Measurements from ENCODE around the gene CILP. TPM values are rescaled to one million over a fixed set of nuclear protein-coding genes. Genes with fewer than 3 reads are reported as not detected.

CILP gene
- total and polyA plus RNA-seq, 8 donors: 0.76 to 28.7 (median 4.5) TPM

DNA sequence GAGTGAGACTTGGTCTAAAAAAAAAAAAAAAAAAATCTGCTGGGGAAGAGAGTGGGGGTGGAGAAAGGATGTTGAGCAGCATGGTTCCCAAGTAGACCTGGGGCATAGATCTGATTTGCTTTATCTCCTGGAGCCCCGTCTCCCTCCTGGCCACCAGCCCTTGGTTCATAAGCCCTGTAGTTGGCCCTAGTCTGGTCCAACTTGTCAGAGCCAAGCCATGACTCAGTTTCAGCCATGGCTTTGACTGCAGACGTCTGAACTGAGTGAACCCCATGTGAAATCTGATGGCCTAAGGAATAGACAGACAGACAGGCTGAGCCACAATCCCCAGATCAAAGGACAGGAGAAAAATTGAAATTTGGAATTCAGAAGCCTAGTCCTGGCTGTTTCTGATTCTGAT is 2.0 kb upstream of the CILP start:
- Histone ChIP-seq H3K4me3 (no peak overlapping the region), H3K36me3 (no peaks in the 10 kb centered on the region), H3K27me3 (no peaks in the 10 kb centered on the region), H3K9me3 (no peaks in the 10 kb centered on the region), H3K4me1 (peaks cover 0 to 15% (median 12%) of the 10 kb centered on the region in 4 donors), H3K27ac (no peak overlapping the region)
- intact Hi-C loops (cut with DNase I; ENCODE audit: low total_unique reads): no loop called here
- WGBS, 5 donors: 56 to 73% (median 66%) methylated on average over 2 of the region's 2 CpGs
- no peak for DNase-seq
- TF ChIP-seq POLR2A (IDR thresholded peaks at IDR 0.05): no peak
- TF ChIP-seq, protein P1, sequence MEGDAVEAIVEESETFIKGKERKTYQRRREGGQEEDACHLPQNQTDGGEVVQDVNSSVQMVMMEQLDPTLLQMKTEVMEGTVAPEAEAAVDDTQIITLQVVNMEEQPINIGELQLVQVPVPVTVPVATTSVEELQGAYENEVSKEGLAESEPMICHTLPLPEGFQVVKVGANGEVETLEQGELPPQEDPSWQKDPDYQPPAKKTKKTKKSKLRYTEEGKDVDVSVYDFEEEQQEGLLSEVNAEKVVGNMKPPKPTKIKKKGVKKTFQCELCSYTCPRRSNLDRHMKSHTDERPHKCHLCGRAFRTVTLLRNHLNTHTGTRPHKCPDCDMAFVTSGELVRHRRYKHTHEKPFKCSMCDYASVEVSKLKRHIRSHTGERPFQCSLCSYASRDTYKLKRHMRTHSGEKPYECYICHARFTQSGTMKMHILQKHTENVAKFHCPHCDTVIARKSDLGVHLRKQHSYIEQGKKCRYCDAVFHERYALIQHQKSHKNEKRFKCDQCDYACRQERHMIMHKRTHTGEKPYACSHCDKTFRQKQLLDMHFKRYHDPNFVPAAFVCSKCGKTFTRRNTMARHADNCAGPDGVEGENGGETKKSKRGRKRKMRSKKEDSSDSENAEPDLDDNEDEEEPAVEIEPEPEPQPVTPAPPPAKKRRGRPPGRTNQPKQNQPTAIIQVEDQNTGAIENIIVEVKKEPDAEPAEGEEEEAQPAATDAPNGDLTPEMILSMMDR (IDR thresholded peaks at IDR 0.05): no peak

DNA sequence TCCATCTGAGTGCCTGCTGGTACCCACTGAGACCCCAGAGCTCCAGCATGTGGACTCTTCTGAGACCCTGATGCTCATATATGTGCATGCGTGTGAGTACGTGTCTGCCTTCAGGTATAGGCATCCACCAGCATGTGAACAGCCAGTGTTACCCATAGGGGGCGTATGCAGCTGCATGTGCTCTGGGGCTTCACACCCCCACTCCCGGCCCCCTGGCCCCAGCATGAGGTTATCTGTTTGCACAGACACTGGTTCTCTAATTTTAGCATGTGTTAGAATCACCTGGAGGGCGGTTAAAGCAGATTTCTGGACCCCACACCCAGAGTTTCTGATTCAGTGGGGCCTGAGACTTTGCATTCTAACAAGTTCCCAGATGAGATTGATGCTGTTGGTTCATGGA is 824 bp upstream of the CILP start:
- peak in 1 of 2 donors; percentile 48 for DNase-seq
- intact Hi-C loops (cut with DNase I; ENCODE audit: low total_unique reads): no loop called here
- Histone ChIP-seq H3K27me3 (no peaks in the 10 kb centered on the region), H3K4me3 (no peak overlapping the region), H3K36me3 (no peaks in the 10 kb centered on the region), H3K4me1 (peaks cover 0 to 15% (median 12%) of the 10 kb centered on the region in 4 donors), H3K9me3 (no peaks in the 10 kb centered on the region), H3K27ac (no peak overlapping the region)
- TF ChIP-seq POLR2AphosphoS5 (IDR thresholded peaks at IDR 0.05) (no peak), POLR2A (IDR thresholded peaks at IDR 0.05) (no peak), EP300 (IDR thresholded peaks at IDR 0.05) (no peak)
- TF ChIP-seq, protein P1 (IDR thresholded peaks at IDR 0.05): peak in 1 of 7 experiments; percentile 19
- 61 to 81% (median 67%) methylated on average over 4 to 5 of the region's 5 CpGs for WGBS, 5 donors

DNA sequence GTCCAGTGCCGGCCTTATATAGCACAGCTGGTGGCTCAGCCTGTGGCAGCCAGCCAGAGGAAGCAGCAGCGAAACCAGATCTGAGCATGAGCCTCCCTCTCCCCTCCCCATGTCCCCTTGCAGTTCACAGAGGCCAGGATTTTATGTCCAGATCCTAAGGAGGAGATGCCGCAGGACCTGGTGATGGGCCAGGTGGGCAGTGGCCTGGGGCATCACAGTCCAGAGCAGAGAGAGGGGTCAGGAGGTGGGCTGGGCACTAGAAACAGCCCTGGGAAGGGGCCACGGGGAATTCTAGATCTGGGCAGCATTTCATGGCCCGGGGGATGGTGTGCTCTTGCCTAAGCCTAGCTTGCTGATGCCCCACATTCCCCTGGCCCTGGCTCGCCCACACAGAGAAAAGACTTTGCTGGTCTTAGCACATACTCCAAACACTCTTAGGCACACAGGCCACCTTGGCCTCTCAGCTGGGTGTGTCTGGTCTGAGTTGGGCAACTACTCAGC is 259 bp upstream of the CILP start:
- intact Hi-C loops (cut with DNase I; ENCODE audit: low total_unique reads): no loop called here
- Histone ChIP-seq H3K27ac (no peak overlapping the region), H3K9me3 (no peaks in the 10 kb centered on the region), H3K4me1 (peaks cover 0 to 15% (median 12%) of the 10 kb centered on the region in 4 donors), H3K36me3 (no peaks in the 10 kb centered on the region), H3K27me3 (no peaks in the 10 kb centered on the region), H3K4me3 (no peak overlapping the region)
- DNase-seq: peak in 1 of 2 donors; percentile 88
- WGBS, 5 donors: 42 to 60% (median 54%) methylated on average over 6 of the region's 6 CpGs
- no peak for TF ChIP-seq EP300 (IDR thresholded peaks at IDR 0.05)
- TF ChIP-seq, protein P1 (IDR thresholded peaks at IDR 0.05): no peak
- no peak for TF ChIP-seq POLR2AphosphoS5 (IDR thresholded peaks at IDR 0.05)
- no peak for TF ChIP-seq POLR2A (IDR thresholded peaks at IDR 0.05)

DNA sequence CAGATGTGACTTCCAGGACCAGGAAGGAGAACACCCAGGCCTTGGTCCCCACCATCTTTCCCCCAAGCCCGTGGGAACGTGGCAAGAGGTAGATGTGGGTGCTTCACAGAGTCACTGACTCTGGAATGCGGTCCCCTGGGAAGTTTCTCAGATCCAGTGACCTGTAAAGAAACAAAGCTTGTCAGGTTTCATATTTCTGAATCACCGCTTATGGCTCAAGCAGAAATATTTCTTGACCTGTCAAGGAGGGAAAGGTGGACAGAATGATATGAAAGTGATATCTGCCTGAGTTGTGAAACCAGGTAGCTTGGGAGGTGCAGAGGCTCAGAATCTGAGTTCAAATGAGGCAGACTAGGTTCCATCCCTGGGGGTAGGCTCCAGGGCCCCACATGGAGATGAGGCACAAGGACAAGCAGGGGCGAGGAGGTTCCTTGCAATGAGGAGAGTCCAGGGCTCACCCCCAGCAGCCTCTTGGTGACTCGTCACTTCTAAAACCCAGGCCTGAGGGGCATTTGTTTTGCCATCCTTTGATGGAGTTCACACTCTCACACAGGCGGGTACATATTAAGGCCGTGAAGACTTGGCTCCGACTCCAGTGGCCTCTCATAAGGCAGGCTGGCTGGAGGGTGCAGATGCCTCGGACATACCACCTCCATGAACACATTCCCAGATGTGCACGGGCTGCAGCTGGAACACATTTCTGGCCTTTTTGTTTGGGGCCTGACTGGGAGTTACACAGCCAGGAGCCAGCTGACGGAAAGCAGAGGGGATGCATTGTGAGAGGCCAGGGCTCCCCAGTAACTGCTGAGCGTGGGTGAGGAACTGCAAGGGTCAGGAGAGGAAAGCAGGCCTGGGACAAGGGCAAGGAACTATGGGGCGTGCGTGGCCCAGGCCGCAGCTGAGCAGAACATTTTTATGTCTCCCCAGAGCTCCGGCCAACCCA is 1.3 kb downstream of the CILP start:
- WGBS, 5 donors: 73 to 85% (median 81%) methylated on average over 17 of the region's 17 CpGs
- no peak for TF ChIP-seq EP300 (IDR thresholded peaks at IDR 0.05)
- no peak for TF ChIP-seq POLR2A (IDR thresholded peaks at IDR 0.05)
- TF ChIP-seq, protein P1 (IDR thresholded peaks at IDR 0.05): no peak
- no peak for TF ChIP-seq POLR2AphosphoS5 (IDR thresholded peaks at IDR 0.05)
- H3K9me3 ChIP-seq: no peaks in the 10 kb centered on the region
- peak in 1 of 2 donors; percentile 56 for DNase-seq
- H3K36me3 ChIP-seq: no peaks in the 10 kb centered on the region
- peaks cover 0 to 15% (median 12%) of the 10 kb centered on the region in 4 donors for H3K4me1 ChIP-seq
- no peak overlapping the region for H3K4me3 ChIP-seq
- intact Hi-C loops (cut with DNase I; ENCODE audit: low total_unique reads): no loop called here
- no peak overlapping the region for H3K27ac ChIP-seq
- H3K27me3 ChIP-seq: no peaks in the 10 kb centered on the region

Measured in stomach (tissue), 9 donors.